Gastroesophageal sphincter (tissue), 4 donors: Measurements from ENCODE around the gene KRABD2.

ENCODE experiments used
- ATAC-seq: fragments of 150-250 bp; one replicate; pipeline ENCODE4 v1.9.1; 2016; ENCODE audit warnings: mild to moderate bottlenecking, moderate library complexity
- H3K27ac ChIP-seq, 4 donors: fragments of 200-600 bp; sonication (generic) in 3 of 4; 1 replicate in 3 of 4; 2 replicates in 1 of 4; pipeline ENCODE4 v1.5.1; 2016 to 2019
- H3K27me3 ChIP-seq: fragments of 200-600 bp; sonication (generic); one replicate; pipeline ENCODE4 v1.5.1; 2019
- H3K36me3 ChIP-seq, 2 donors: fragments of 200-600 bp; sonication (generic); one replicate each; pipeline ENCODE4 v1.5.1; 2019; ENCODE audit warnings: control low read depth in 1 of 2
- H3K4me1 ChIP-seq, 3 donors: fragments of 200-600 bp; sonication (generic); 1 replicate in 2 of 3; 2 replicates in 1 of 3; pipeline ENCODE4 v1.5.1; 2016 to 2019; ENCODE audit warnings: control low read depth in 2 of 3
- H3K4me3 ChIP-seq, 2 donors: fragments of 200-600 bp; sonication (generic); one replicate each; pipeline ENCODE4 v1.5.1; 2019; ENCODE audit warnings: mild to moderate bottlenecking in 1 of 2, moderate library complexity in 1 of 2
- H3K9me3 ChIP-seq, 3 donors: fragments of 200-600 bp; sonication (generic); one replicate each; pipeline ENCODE4 v1.5.1; 2017 to 2019; ENCODE audit warnings: control low read depth in 2 of 3
- EP300 ChIP-seq: sonication (generic); formaldehyde crosslinking; IDR thresholded peaks from one replicate; pipeline ENCODE4 v1.6.1; 2017; ENCODE audit warnings: antibody characterized with exemption, mild to moderate bottlenecking
- POLR2A ChIP-seq, 2 donors: fragments of 450-650 bp; IDR thresholded peaks; one replicate each; pipeline ENCODE4 v1.6.1; 2017; ENCODE audit warnings: antibody characterized with exemption in 2 of 2, mild to moderate bottlenecking in 2 of 2, moderate library complexity in 1 of 2
- POLR2AphosphoS5 ChIP-seq: sonication (generic); formaldehyde crosslinking; IDR thresholded peaks from one replicate; pipeline ENCODE4 v1.6.1; 2017; ENCODE audit warnings: antibody characterized with exemption
- WGBS, 2 donors: methylation state at CpG; one replicate each; pipeline ENCODE4 v1.1.5; 2018; ENCODE audit warnings: low coverage in 1 of 2; 5-methylcytosine and 5-hydroxymethylcytosine counted together
- TF ChIP-seq, protein P1 (sequence below), 4 experiments: fragments of 200-600 bp in 2 of 4; fragments of 450-650 bp in 2 of 4; sonication (generic) in 1 of 4; IDR thresholded peaks; one replicate each; pipeline ENCODE4 v1.5.1; 2017 to 2019; ENCODE audit warnings: antibody characterized with exemption in 4 of 4, mild to moderate bottlenecking in 2 of 4, moderate library complexity in 2 of 4

The KRABD2 gene

DNA sequence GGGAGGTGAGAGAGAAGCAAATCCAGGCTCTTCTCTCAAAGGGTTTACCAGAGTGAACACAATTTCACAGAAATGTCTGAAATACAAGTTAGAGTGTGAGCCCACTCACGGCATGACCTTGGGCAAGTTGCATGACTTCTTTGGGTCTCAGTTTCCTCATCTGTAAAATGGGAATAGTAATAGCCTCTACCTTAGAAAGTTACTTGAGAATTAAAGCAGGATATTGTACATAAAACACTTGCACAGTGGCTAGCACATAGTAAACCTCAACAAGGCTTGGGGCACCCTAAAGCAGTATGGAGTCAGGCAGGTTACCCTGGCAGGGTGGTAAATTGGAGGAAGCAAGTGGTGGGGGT is 34.4 kb upstream of the KRABD2 start:
- 56 to 60% methylated on average over 1 of the region's 1 CpG for WGBS, 2 donors
- no peak for ATAC-seq
- peaks cover 0 to 8% (median 0%) of the 10 kb centered on the region in 3 donors for H3K4me1 ChIP-seq

DNA sequence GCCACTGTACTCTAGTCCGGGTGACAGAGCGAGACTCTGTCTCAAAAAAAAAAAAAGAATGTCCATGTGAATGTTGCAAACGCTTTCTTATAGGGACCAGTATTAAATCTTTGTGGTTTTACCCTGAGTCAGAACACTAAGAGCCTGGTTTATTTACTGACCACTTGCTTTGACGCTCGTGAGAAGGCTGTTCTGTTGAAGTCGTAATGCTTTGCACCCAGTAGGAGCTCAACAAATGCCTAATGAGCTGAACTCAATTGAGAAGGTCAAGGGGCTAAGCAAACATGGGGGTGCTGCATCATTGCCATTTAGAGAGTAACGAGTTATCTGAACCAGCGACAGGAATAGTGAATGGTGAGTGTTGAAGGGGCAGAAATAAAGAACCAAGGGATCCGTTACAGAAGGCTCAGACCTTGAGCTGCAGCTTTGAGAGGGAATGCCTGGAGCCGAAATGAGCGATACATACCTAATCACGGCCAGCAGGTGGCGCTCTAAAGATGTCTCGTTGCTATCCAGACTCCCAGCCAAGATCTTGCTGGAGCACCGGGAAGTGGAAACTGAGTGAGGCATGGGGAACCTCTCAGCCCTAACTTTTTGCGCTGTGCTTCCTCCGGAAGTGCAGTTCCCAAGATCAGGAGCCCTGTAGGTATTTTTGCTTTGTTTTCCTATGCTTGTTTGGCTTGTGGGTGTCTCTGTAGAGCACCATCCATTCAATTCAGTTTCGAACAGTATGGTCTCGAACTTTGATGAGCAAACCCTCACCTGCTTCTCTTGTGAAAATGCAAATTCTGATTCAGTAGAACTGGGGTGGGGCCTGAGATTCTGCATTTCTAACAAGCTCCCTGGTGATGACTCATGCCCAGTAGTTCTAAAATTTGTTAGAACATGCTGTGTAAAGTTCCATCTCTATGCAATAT is 33.7 kb upstream of the KRABD2 start:
- peak; percentile 90 for ATAC-seq
- Histone ChIP-seq H3K36me3 (no peaks in the 10 kb centered on the region), H3K9me3 (no peaks in the 10 kb centered on the region), H3K27ac (no peak overlapping the region), H3K27me3 (peaks cover 29% of the 10 kb centered on the region), H3K4me1 (peaks cover 0 to 8% (median 0%) of the 10 kb centered on the region in 3 donors), H3K4me3 (no peak overlapping the region)
- TF ChIP-seq EP300 (no peak), POLR2A (IDR thresholded peaks at IDR 0.05) (no peak), POLR2AphosphoS5 (peak; percentile 61)
- TF ChIP-seq, protein P1, sequence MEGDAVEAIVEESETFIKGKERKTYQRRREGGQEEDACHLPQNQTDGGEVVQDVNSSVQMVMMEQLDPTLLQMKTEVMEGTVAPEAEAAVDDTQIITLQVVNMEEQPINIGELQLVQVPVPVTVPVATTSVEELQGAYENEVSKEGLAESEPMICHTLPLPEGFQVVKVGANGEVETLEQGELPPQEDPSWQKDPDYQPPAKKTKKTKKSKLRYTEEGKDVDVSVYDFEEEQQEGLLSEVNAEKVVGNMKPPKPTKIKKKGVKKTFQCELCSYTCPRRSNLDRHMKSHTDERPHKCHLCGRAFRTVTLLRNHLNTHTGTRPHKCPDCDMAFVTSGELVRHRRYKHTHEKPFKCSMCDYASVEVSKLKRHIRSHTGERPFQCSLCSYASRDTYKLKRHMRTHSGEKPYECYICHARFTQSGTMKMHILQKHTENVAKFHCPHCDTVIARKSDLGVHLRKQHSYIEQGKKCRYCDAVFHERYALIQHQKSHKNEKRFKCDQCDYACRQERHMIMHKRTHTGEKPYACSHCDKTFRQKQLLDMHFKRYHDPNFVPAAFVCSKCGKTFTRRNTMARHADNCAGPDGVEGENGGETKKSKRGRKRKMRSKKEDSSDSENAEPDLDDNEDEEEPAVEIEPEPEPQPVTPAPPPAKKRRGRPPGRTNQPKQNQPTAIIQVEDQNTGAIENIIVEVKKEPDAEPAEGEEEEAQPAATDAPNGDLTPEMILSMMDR (IDR thresholded peaks at IDR 0.05) = peak; percentile 81 to 91 (median 87)
- WGBS, 2 donors = 21 to 26% methylated on average over 9 to 18 of the region's 19 CpGs

More for the DNA sequence above, 34.4 kb upstream of the KRABD2 start:
- H3K27ac ChIP-seq = no peak overlapping the region
- no peaks in the 10 kb centered on the region for H3K9me3 ChIP-seq
- no peak overlapping the region for H3K4me3 ChIP-seq
- H3K36me3 ChIP-seq = no peaks in the 10 kb centered on the region
- TF ChIP-seq, protein P1 (IDR thresholded peaks at IDR 0.05) = no peak
- TF ChIP-seq POLR2A (IDR thresholded peaks at IDR 0.05) = no peak
- no peak for TF ChIP-seq EP300
- no peak for TF ChIP-seq POLR2AphosphoS5
- H3K27me3 ChIP-seq = peaks cover 29% of the 10 kb centered on the region

DNA sequence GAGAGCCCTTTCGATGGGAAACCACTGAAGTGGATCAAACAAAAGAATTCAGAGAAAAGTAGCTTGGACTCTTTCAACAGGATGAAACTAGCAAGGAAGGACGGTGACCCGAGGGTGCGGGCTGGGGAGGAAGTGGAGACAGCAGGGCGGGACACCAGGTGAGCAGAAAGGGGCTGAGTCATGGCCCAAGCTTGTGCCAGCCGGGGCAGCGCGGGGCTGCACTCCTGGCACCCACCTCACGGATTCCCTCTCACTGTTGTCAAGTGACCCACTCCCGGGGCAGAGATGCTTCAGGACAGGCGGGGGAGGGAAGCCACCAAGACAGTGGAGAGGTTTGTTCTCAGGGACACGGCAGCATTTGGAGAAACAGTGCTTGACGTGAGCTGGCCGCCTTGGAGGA is 31.9 kb upstream of the KRABD2 start:
- TF ChIP-seq POLR2AphosphoS5 (no peak), POLR2A (IDR thresholded peaks at IDR 0.05) (no peak), EP300 (no peak)
- TF ChIP-seq, protein P1 (IDR thresholded peaks at IDR 0.05) = no peak
- no peaks in the 10 kb centered on the region for H3K9me3 ChIP-seq
- WGBS, 2 donors = 54 to 68% methylated on average over 9 to 13 of the region's 14 CpGs
- peaks cover 0 to 8% (median 0%) of the 10 kb centered on the region in 3 donors for H3K4me1 ChIP-seq
- no peak for ATAC-seq
- H3K27ac ChIP-seq = no peak overlapping the region
- H3K36me3 ChIP-seq = no peaks in the 10 kb centered on the region
- H3K27me3 ChIP-seq = peaks cover 32% of the 10 kb centered on the region
- no peak overlapping the region for H3K4me3 ChIP-seq

DNA sequence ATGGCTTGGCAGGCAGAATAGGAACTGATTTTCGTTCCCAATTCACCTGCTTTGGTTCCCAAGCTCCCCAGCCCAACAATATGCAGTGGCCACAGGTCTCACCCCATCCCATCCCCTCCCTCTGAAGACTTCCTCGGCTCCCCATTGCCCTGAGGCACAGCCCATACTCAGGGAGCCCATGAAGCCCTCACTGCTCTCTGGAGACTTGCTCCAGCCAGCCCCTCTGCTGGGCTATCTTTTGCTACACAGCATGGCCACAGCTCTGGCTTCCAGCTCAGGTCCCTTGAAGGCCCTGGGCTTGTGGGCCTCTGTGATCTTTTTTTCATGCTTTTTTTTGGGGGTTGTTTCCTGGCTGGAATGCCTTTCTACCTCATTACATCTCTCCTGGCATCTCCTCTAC is 29.7 kb upstream of the KRABD2 start:
- H3K4me3 ChIP-seq = no peak overlapping the region
- peaks cover 33% of the 10 kb centered on the region for H3K27me3 ChIP-seq
- peaks cover 0 to 8% (median 0%) of the 10 kb centered on the region in 3 donors for H3K4me1 ChIP-seq
- no peak overlapping the region for H3K27ac ChIP-seq
- no peak for TF ChIP-seq POLR2AphosphoS5
- no peak for TF ChIP-seq EP300
- no peak for TF ChIP-seq POLR2A (IDR thresholded peaks at IDR 0.05)
- TF ChIP-seq, protein P1 (IDR thresholded peaks at IDR 0.05) = no peak
- no peaks in the 10 kb centered on the region for H3K9me3 ChIP-seq
- whole genome bisulfite sequencing, 2 donors = 75% methylated on average over 2 of the region's 2 CpGs; no CpG with 5 or more reads in 1 of the 2 donors
- no peak for ATAC-seq
- H3K36me3 ChIP-seq = no peaks in the 10 kb centered on the region

DNA sequence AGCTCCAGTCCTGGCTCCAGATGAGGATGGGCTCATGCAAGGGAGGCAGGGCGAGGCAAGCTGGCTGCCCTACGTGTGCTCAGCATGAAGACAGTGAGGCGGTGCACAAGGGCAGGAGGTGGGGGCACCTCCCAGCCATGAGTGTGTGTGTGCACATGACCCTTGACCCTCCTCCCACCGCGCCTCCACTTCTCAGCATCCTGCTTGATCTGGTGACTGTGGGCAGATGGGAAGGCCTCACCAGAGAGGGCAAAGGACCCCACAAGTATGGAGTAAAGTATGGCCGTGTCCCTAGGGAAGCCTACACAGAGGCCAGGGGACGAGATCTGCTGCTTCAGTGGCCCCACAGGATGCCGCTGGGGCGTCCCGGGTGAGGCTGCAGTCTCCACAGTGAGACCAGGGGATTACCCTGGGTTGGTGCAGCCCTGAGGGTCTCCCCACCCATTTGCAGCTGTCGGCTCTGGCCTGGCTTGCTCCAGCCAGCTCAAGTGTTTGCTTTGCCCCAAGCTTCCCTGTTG is 29.1 kb upstream of the KRABD2 start:
- no CpG with 5 or more reads among the region's 11 CpGs for WGBS, 2 donors

More for the DNA sequence above, 29.1 kb upstream of the KRABD2 start:
- Histone ChIP-seq H3K27ac (no peak overlapping the region), H3K4me3 (no peak overlapping the region), H3K27me3 (peaks cover 31% of the 10 kb centered on the region), H3K4me1 (peaks cover 0 to 6% (median 0%) of the 10 kb centered on the region in 3 donors), H3K9me3 (no peaks in the 10 kb centered on the region), H3K36me3 (no peaks in the 10 kb centered on the region)
- ATAC-seq = no peak
- TF ChIP-seq, protein P1 (IDR thresholded peaks at IDR 0.05) = no peak
- TF ChIP-seq POLR2AphosphoS5 (no peak), POLR2A (IDR thresholded peaks at IDR 0.05) (no peak), EP300 (no peak)
